Measurements from ENCODE around the gene STMP1. TPM values are rescaled to one million over a fixed set of nuclear protein-coding genes. Genes with fewer than 3 reads are reported as not detected.

Gene STMP1
- total RNA-seq, 1 experiment from 2014 or later, result 26.1 TPM

DNA sequence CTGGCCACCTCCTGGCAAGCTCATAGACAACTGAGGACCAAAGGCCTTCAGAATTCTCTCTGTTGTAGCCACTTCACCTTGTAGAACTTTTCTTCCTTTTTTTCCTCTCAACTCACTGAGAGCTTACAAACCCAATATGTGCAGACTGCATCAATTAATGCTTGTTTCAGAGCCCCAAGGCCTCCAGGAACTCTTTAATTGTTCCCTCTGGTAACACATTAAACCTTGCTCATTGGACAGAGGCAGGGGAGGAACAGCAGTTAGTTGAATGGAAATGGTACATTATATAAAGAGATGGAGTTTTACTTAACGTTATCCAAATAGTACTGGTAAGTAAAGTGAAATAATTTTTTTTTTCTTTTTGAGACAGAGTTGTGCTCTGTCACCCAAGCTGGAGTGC, 25.2 kb downstream of the STMP1 start (continued):
- TF ChIP-seq, protein P1, sequence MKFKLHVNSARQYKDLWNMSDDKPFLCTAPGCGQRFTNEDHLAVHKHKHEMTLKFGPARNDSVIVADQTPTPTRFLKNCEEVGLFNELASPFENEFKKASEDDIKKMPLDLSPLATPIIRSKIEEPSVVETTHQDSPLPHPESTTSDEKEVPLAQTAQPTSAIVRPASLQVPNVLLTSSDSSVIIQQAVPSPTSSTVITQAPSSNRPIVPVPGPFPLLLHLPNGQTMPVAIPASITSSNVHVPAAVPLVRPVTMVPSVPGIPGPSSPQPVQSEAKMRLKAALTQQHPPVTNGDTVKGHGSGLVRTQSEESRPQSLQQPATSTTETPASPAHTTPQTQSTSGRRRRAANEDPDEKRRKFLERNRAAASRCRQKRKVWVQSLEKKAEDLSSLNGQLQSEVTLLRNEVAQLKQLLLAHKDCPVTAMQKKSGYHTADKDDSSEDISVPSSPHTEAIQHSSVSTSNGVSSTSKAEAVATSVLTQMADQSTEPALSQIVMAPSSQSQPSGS (CRISPR knock-in tag; IDR thresholded peaks at IDR 0.05; ENCODE audit: borderline replicate concordance, low read depth), result no peak
- TF ChIP-seq, protein P2, sequence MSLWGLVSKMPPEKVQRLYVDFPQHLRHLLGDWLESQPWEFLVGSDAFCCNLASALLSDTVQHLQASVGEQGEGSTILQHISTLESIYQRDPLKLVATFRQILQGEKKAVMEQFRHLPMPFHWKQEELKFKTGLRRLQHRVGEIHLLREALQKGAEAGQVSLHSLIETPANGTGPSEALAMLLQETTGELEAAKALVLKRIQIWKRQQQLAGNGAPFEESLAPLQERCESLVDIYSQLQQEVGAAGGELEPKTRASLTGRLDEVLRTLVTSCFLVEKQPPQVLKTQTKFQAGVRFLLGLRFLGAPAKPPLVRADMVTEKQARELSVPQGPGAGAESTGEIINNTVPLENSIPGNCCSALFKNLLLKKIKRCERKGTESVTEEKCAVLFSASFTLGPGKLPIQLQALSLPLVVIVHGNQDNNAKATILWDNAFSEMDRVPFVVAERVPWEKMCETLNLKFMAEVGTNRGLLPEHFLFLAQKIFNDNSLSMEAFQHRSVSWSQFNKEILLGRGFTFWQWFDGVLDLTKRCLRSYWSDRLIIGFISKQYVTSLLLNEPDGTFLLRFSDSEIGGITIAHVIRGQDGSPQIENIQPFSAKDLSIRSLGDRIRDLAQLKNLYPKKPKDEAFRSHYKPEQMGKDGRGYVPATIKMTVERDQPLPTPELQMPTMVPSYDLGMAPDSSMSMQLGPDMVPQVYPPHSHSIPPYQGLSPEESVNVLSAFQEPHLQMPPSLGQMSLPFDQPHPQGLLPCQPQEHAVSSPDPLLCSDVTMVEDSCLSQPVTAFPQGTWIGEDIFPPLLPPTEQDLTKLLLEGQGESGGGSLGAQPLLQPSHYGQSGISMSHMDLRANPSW (CRISPR knock-in tag; conservative IDR thresholded peaks at IDR 0.05; ENCODE audit: low read depth), result no peak
- no peak for TF ChIP-seq JAZF1 (CRISPR knock-in tag; IDR thresholded peaks at IDR 0.05)
- no peak for TF ChIP-seq TP53 (CRISPR knock-in tag; IDR thresholded peaks at IDR 0.05)
- TF ChIP-seq, protein P3, sequence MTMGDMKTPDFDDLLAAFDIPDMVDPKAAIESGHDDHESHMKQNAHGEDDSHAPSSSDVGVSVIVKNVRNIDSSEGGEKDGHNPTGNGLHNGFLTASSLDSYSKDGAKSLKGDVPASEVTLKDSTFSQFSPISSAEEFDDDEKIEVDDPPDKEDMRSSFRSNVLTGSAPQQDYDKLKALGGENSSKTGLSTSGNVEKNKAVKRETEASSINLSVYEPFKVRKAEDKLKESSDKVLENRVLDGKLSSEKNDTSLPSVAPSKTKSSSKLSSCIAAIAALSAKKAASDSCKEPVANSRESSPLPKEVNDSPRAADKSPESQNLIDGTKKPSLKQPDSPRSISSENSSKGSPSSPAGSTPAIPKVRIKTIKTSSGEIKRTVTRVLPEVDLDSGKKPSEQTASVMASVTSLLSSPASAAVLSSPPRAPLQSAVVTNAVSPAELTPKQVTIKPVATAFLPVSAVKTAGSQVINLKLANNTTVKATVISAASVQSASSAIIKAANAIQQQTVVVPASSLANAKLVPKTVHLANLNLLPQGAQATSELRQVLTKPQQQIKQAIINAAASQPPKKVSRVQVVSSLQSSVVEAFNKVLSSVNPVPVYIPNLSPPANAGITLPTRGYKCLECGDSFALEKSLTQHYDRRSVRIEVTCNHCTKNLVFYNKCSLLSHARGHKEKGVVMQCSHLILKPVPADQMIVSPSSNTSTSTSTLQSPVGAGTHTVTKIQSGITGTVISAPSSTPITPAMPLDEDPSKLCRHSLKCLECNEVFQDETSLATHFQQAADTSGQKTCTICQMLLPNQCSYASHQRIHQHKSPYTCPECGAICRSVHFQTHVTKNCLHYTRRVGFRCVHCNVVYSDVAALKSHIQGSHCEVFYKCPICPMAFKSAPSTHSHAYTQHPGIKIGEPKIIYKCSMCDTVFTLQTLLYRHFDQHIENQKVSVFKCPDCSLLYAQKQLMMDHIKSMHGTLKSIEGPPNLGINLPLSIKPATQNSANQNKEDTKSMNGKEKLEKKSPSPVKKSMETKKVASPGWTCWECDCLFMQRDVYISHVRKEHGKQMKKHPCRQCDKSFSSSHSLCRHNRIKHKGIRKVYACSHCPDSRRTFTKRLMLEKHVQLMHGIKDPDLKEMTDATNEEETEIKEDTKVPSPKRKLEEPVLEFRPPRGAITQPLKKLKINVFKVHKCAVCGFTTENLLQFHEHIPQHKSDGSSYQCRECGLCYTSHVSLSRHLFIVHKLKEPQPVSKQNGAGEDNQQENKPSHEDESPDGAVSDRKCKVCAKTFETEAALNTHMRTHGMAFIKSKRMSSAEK (CRISPR knock-in tag; IDR thresholded peaks at IDR 0.05; ENCODE audit: borderline replicate concordance), result no peak
- TF ChIP-seq, protein P4, sequence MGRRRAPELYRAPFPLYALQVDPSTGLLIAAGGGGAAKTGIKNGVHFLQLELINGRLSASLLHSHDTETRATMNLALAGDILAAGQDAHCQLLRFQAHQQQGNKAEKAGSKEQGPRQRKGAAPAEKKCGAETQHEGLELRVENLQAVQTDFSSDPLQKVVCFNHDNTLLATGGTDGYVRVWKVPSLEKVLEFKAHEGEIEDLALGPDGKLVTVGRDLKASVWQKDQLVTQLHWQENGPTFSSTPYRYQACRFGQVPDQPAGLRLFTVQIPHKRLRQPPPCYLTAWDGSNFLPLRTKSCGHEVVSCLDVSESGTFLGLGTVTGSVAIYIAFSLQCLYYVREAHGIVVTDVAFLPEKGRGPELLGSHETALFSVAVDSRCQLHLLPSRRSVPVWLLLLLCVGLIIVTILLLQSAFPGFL (CRISPR knock-in tag; IDR thresholded peaks at IDR 0.05; ENCODE audit: borderline replicate concordance), result no peak

DNA sequence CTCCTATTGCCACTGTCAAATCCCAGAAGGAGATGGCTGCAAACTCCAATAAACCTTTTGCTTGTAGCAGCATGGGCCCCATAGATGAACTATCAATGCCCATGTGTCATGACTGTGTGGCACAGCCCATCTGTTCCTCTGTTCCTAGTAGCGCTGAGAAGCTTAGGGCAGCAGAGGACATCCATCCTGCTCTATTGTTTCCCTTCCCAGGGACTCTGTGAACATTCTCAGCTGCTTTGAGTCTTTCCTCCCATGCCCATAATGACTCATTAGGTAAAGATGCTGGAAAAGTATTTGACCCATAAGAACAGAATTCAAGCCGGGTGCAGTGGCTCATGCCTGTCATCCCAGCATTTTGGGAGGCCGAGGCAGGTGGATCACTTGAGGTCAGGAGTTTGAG, 28.3 kb downstream of the STMP1 start:
- CTCF ChIA-PET, result interaction anchor here (2.7 kb wide), 1 partner anchor 17 kb away, joined by 8 read pairs; no protein-coding TSS in a partner anchor
- no peak for TF ChIP-seq ELF4 (CRISPR knock-in tag; IDR thresholded peaks at IDR 0.05; ENCODE audit: low read depth)
- no peak for TF ChIP-seq NFATC4 (CRISPR knock-in tag; IDR thresholded peaks at IDR 0.05)
- no peak for TF ChIP-seq SMAD4 (CRISPR knock-in tag; IDR thresholded peaks at IDR 0.05)
- no peak for TF ChIP-seq NR3C1 (CRISPR knock-in tag; conservative IDR thresholded peaks at IDR 0.05; ENCODE audit: low read depth)
- no peak for TF ChIP-seq ZNF416 (CRISPR knock-in tag; IDR thresholded peaks at IDR 0.05)
- TF ChIP-seq, protein P1 (CRISPR knock-in tag; IDR thresholded peaks at IDR 0.05; ENCODE audit: borderline replicate concordance, low read depth), result no peak
- TF ChIP-seq, protein P5, sequence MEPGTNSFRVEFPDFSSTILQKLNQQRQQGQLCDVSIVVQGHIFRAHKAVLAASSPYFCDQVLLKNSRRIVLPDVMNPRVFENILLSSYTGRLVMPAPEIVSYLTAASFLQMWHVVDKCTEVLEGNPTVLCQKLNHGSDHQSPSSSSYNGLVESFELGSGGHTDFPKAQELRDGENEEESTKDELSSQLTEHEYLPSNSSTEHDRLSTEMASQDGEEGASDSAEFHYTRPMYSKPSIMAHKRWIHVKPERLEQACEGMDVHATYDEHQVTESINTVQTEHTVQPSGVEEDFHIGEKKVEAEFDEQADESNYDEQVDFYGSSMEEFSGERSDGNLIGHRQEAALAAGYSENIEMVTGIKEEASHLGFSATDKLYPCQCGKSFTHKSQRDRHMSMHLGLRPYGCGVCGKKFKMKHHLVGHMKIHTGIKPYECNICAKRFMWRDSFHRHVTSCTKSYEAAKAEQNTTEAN (CRISPR knock-in tag; IDR thresholded peaks at IDR 0.05), result no peak
- no peak for TF ChIP-seq GRHL2 (CRISPR knock-in tag; IDR thresholded peaks at IDR 0.05; ENCODE audit: insufficient replicate concordance, severe bottlenecking)
- TF ChIP-seq SP1 (CRISPR knock-in tag; conservative IDR thresholded peaks at IDR 0.05), result no peak
- no peak for TF ChIP-seq RELA (CRISPR knock-in tag; IDR thresholded peaks at IDR 0.05; ENCODE audit: borderline replicate concordance)
- TF ChIP-seq, protein P6, sequence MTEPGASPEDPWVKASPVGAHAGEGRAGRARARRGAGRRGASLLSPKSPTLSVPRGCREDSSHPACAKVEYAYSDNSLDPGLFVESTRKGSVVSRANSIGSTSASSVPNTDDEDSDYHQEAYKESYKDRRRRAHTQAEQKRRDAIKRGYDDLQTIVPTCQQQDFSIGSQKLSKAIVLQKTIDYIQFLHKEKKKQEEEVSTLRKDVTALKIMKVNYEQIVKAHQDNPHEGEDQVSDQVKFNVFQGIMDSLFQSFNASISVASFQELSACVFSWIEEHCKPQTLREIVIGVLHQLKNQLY (CRISPR knock-in tag; IDR thresholded peaks at IDR 0.05), result no peak
- no peak for TF ChIP-seq KAT7 (CRISPR knock-in tag; IDR thresholded peaks at IDR 0.05; ENCODE audit: borderline replicate concordance)
- no peak for TF ChIP-seq ZNF232 (CRISPR knock-in tag; IDR thresholded peaks at IDR 0.05)
- TF ChIP-seq SOX15 (CRISPR knock-in tag; IDR thresholded peaks at IDR 0.05), result no peak

More for the DNA sequence above, 28.3 kb downstream of the STMP1 start:
- ATAC-seq (no peak), DNase-seq (ENCODE audit: low spot score) (no peak)
- Mint-ChIP-seq H3K36me3 (peaks cover 8% of the 10 kb centered on the region), H3K27me3 (ENCODE audit: low read depth) (no peaks in the 10 kb centered on the region), H3K9me3 (no peaks in the 10 kb centered on the region), H3K4me3 (no peak overlapping the region), H3K4me1 (no peaks in the 10 kb centered on the region), H3K27ac (no peak overlapping the region)
- POLR2A ChIA-PET, result no interaction called here

Measured in WTC11 (cell line).